Fibroblast of lung (primary cell): ENCODE measurements around the gene RERE.

Source experiments
- CTCF ChIP-seq, 2 donors: IDR thresholded peaks in 1 of 2; conservative IDR thresholded peaks in 1 of 2; 1 replicate in 1 of 2; 2 replicates in 1 of 2; pipeline ENCODE4 v1.5.1; 2011 to 2012; ENCODE audit warnings: low read length in 2 of 2, control low read depth in 1 of 2, inconsistent platforms in 1 of 2, low read depth in 1 of 2, mild to moderate bottlenecking in 1 of 2
- EZH2 ChIP-seq: IDR thresholded peaks from 2 replicates; pipeline ENCODE4 v1.5.1; 2012; ENCODE audit warnings: low read length, control low read depth, mild to moderate bottlenecking; ENCODE audit errors: missing control alignments

- TF ChIP-seq CTCF (conservative IDR thresholded peaks at IDR 0.05 in 1 of 2, IDR thresholded peaks at IDR 0.05 in 1 of 2; ENCODE audit: low read depth in 1 of 2, low read length in 2 of 2) (no peak), EZH2 (no peak)
These were observed 52.2 kb downstream of the RERE start for GRCh38 chr1:8765198-8765597.
